Mesenteric fat pad (tissue), 1 donor: ENCODE results near the gene GARS1. TPM values are rescaled to one million over a fixed set of nuclear protein-coding genes. Genes with fewer than 3 reads are reported as not detected.
"Not testable (repeated sequence)": the region's sequence is repeated elsewhere in the genome, so short reads cannot be mapped to it uniquely, and the experiment has no call there.

Experiments used
- DNase-seq: peaks from one replicate; pipeline ENCODE4 v3.0.0-alpha.2; 2020; ENCODE audit warnings: low spot score
- total RNA-seq: library from RNA; stranded (reverse); fragmentation: NEBNext Ultra II Directional; extraction: Animal tissue kit (Norgen Biotek cat#: 25700); gene quantifications from one replicate; pipeline ENCODE4 v1.2.1, GENCODE V29; 2021
- donor health status: DM: yes; HTN: yes; CAD: no.

The GARS1 gene
- total RNA-seq, 1 donor from 2014 or later, result 126 TPM

GRCh38 chr7:30572212-30572841 is 22.4 kb upstream of the GARS1 start:
- DNase-seq, result no peak

- no peak for DNase-seq
Measured at GRCh38 chr7:30575910-30576309, 18.8 kb upstream of the GARS1 start.

- no peak for DNase-seq
Measured at GRCh38 chr7:30583181-30583580, 11.5 kb upstream of the GARS1 start.

- DNase-seq, result no peak
Measured at GRCh38 chr7:30584415-30584814, 10.3 kb upstream of the GARS1 start.

DNA sequence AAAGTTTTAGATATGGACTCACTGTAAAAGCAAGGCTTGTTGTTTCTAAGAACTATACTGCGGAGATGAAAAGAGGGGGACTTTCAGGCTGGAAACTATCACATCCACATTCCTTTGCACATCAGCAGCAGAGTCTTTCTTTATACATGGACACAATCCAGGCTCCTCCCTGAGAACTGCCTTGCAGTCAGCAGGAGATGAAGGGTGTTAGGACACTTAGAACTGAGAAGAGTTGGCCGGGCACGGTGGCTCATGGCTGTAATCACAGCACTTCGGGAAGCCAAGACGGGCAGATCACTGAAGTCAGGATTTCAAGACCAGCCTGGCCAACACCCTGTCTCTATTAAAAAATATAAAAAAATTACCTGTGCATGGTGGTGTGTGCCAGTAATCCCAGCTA is 9.7 kb upstream of the GARS1 start:
- no peak for DNase-seq

- no peak for DNase-seq
Measured at GRCh38 chr7:30585675-30586074, 9.0 kb upstream of the GARS1 start.

- DNase-seq, result not testable (repeated sequence)
Measured at GRCh38 chr7:30587547-30587946, 7.1 kb upstream of the GARS1 start.

- DNase-seq, result no peak
Measured at GRCh38 chr7:30589111-30589510, 5.6 kb upstream of the GARS1 start.

DNA sequence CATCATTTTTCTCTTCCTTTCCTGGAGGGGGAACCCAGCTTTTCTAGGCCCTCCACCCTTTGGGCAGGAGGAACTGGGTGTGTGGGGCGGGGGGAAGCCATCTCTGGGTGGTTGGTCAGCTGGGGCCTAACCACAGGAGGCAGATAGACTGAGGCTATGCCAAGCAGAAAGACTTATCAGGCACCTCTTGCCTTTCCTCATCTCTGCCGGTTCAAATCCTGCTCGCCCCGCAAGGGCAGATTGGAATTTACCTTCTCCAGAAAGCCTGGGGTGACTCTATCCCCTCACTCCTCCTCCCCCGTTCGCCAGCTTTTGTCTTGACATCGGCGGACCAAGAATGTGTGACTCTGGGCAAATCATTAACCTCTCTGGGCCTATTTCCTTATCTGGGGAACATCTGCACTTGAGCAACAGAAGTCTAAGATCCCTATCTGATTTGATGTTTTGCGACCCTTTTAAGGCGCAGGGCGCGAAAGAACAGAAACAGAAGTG is 584 bp upstream of the GARS1 start:
- DNase-seq, result no peak

GRCh38 chr7:30595436-30596013 is 847 bp downstream of the GARS1 start:
- DNase-seq, result no peak

DNA sequence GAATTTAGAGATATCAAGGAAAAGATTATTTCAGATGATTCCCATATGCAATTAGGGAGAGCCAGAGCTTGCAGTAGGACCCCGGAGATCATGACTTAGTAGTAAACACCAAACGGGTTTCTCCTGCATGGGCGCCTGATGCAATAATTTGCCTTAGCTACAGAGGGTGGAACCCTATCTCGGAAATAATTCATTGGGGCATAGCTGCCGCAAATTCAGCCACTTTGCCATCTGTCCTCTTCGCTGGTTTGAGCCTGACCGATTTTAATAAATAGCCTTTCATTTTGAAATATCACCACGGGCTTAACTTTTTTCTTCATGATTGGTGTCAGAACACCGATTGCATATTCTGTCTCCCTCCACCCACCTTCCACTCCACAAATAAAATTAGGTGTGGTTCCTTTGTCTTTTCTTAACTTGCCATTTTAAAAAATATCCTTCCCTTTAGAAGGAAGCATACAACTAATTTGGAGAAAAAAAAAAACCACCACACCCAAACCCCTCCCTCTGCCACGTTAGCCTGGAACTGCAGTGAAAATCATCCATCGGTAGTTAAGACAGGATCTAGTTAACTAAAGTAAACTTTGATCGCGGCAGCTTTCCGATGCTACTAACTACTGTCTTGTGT is 1.4 kb downstream of the GARS1 start:
- no peak for DNase-seq

DNA sequence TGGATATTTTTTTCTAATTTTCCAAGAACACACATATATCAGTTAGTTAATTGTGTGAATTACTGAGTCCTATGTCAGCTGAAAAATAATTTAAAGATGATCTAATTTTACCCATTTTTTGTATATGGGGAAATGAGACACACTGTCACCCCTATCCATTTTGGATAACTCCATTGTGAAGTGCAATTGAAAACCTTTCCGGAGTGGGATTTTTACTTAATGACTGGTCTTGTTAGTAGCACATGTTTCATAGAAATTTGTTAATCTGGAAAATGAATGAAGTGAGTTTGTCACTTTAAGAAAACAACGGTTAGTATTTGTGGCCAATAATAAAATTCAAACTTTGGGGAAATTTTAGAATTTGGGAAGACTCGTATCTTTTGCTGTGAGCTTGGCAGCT is 2.0 kb downstream of the GARS1 start:
- no peak for DNase-seq

DNA sequence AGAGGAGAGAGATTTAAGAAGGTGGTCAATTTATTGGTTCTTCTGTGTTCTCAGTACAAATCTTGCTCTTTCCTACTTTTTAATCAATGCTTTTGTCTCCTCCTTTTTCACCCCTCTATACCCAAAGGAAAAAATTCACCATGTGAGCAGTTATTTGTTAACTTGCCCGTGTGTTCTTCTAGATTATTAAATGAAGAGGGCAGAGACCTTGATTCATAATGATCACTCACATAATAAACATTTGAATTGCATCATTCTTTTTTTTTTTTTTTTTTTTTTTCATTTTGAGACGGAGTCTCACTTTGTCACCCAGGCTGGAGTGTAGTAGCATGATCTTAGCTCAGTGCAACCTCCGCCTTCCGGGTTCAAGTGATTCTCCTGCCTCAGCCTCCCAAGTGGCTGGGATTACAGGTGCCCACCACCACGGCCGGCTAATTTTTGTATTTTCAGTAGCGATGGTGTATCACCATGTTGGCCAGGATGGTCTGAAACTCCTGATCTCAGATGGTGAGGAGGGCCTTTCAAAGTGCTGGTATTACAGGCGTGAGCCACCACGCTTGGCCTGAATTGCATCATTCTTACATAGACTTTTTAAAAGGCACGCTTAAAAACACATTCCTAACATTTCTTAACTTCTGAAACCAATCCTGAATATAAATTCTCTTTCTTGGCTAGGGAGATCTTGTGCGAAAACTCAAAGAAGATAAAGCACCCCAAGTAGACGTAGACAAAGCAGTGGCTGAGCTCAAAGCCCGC is 3.6 kb downstream of the GARS1 start:
- no peak for DNase-seq

DNA sequence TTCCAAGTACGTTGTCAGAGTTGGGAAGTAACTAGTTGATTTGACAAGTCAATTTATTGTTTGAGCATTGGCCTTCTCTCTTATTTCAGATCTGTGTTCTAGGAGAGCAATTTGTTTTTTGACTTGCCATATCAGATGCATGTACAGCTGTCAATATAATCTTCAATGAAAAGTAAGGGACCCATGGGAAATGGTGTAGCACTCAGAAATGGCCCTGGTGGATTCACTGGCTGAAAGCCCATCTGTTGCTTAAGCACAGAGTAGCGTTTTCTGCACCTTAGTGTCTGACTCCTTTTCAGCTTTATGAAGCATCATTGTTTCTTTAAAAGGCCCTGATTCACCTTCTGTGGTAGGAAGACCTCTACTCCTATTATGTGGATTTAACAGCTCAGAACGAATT is 10.2 kb downstream of the GARS1 start:
- DNase-seq, result no peak

- no peak for DNase-seq
Measured at GRCh38 chr7:30605832-30606231, 11.2 kb downstream of the GARS1 start.

DNA sequence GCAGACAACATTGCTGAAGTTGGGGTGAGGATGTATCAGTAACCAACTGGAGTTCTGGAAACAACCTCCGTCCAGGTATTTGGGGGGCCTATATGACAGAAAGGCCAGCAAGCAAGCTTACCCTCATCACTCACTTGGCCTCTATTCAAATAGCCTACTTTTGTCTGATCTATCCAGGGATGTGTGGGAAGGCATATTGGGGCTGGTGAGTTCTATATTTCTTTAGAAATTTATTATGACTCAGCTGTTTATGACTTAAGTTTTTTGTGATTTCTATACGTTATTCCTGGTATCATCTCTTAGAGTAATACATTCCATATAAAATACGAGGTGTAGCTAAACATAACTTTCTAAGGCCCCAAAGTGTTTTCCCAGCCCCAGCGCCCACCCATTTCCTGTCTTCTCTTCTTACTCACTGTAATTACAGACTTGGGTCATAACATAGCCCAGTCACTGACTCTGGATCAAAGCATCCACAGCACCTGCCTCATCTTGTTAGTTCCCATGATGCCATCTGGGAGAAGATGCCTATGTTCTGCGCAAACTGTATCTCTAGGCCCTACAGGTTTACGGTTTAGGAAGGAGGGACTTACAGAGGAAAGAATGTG is 18.1 kb downstream of the GARS1 start:
- DNase-seq, result no peak

DNA sequence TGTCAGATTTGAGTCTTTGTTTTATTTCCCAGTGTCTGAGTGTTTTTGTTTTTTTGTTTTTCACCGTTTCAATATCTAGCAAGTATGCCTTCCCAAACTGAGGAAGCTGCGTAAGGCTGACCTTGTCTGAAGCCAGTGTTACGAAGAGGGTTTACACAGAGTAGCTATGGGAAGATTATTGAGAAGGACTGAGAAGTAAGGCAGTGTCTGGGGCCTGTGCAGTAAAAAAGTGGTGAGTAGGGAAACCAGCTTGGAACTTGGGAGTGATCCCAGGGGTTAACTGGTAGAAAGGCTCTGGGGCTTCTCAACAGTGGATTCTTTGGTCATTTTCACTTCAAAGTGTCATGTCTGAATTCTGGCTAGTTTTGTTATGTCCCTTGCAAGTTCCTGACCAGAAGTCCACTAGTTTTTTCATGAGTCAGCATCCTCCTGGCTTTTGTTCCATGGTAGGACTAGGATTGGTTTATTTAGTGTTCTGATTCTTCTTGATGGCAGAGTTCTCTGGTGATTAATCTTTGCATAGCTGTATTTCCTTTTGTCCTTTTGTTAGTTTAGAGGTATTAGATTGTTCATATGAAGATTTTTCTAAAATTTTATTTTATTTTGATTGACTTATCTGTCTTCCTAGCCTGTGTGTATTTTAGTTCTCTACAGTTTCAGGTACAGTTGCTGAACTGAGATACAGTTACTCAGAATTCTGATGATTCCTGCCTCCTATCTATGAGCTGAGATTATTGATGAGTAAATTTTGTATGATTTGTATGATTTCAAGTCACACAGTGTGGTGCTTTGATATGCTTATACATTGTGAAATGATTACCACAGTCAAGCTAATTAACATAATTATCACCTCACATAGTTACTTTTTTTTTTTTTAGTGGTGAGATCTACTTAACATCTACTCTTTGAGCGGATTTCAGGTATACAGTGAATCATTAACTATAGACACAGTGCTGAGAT is 19.0 kb downstream of the GARS1 start:
- no peak for DNase-seq

- no peak for DNase-seq
Measured at GRCh38 chr7:30616318-30616717, 21.6 kb downstream of the GARS1 start.

DNA sequence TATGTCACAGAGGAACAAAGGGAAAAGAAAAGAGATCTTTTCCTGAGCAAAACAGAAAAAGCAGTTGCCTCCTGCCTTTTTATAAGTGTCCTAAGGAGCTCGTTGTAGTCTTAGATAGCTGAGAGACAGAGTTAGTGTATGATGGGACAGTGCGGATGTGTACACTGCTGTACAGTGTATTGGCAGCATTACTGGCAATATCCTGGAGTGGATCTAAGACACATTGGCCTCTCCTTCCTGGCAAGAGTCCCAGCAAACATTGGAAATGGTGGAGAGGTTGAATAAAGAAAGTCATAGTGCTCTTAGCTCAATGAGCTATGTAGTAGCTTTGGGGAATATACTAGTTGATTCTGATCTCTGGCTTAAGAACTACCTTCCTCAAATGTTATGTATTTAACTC is 22.7 kb downstream of the GARS1 start:
- no peak for DNase-seq

DNA sequence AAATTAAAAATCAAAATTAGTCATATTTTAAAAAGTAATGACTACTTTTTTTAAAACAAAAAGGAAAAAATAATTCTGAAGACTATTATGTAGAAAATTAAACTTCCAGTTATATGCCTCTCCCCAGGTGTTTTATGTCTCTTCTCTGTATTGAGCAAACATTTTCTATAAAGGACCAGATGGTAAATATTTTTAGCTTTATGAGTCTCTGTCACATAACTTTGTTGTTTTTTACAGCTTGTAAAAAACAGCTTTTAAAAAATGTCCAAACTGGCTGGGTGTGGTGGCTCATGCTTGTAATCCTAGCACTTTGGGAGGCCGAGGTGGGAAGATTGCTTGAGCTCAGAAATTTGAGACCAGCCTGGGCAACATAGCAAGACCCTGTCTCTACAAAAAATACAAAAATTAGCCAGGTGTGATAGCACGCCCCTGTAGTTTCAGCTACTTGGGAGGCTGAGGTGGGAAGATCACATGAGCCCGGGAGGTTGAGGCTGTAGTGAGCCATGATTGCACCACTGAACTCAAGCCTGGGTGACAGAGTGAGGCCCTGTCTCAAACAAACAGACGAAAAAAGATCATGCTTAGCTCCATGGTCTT is 23.5 kb downstream of the GARS1 start:
- no peak for DNase-seq
